Central memory CD8-positive, alpha-beta T cell (primary cell): Measurements from ENCODE around the gene RASSF4.

Source experiments
- ATAC-seq: fragments of 150-1000 bp; cut with Tn5 transposase; replicated peaks from 2 replicates; pipeline ENCODE4 v1.10.0; 2022; ENCODE audit warnings: mild to moderate bottlenecking, moderate FRiP score, moderate number of reproducible peaks; ENCODE audit not compliant: poor library complexity, severe bottlenecking; ENCODE audit errors: extremely low read depth
- DNase-seq, 2 donors: peaks; one replicate each; pipeline ENCODE4 v3.0.0; 2021; ENCODE audit warnings: low spot score in 2 of 2
- H3K27ac Mint-ChIP-seq: one replicate; pipeline ENCODE4 v1.8.0; 2022; ENCODE audit warnings: low read depth, mild to moderate bottlenecking, moderate library complexity, mixed read lengths
- H3K27me3 Mint-ChIP-seq: one replicate; pipeline ENCODE4 v1.8.0; 2022; ENCODE audit warnings: mixed read lengths
- H3K36me3 Mint-ChIP-seq: one replicate; pipeline ENCODE4 v1.8.0; 2022; ENCODE audit warnings: mild to moderate bottlenecking, moderate library complexity, mixed read lengths; ENCODE audit not compliant: insufficient read depth
- H3K4me1 Mint-ChIP-seq: one replicate; pipeline ENCODE4 v1.8.0; 2022; ENCODE audit warnings: mixed read lengths
- H3K4me3 Mint-ChIP-seq: one replicate; pipeline ENCODE4 v1.8.0; 2022; ENCODE audit warnings: mild to moderate bottlenecking, moderate library complexity, mixed read lengths
- H3K9me3 Mint-ChIP-seq: one replicate; pipeline ENCODE4 v1.8.0; 2022; ENCODE audit warnings: mixed read lengths

Gene RASSF4

GRCh38 chr10:44944354-44944753 lies 15.2 kb upstream of the RASSF4 start:
- H3K4me3 Mint-ChIP-seq, result no peak overlapping the region
- no peak overlapping the region for H3K27ac Mint-ChIP-seq
- no peaks in the 10 kb centered on the region for H3K36me3 Mint-ChIP-seq
- peaks cover 38% of the 10 kb centered on the region for H3K27me3 Mint-ChIP-seq
- H3K9me3 Mint-ChIP-seq, result peaks cover 16% of the 10 kb centered on the region
- H3K4me1 Mint-ChIP-seq, result peaks cover 5% of the 10 kb centered on the region
- ATAC-seq, result no peak
- no peak for DNase-seq

- Mint-ChIP-seq H3K27me3 (peaks cover 37% of the 10 kb centered on the region), H3K36me3 (no peaks in the 10 kb centered on the region), H3K9me3 (peaks cover 16% of the 10 kb centered on the region), H3K4me1 (peaks cover 5% of the 10 kb centered on the region), H3K4me3 (no peak overlapping the region), H3K27ac (no peak overlapping the region)
- DNase-seq, result no peak
- ATAC-seq, result no peak
Observed at GRCh38 chr10:44946205-44946604, 13.4 kb upstream of the RASSF4 start.

DNA sequence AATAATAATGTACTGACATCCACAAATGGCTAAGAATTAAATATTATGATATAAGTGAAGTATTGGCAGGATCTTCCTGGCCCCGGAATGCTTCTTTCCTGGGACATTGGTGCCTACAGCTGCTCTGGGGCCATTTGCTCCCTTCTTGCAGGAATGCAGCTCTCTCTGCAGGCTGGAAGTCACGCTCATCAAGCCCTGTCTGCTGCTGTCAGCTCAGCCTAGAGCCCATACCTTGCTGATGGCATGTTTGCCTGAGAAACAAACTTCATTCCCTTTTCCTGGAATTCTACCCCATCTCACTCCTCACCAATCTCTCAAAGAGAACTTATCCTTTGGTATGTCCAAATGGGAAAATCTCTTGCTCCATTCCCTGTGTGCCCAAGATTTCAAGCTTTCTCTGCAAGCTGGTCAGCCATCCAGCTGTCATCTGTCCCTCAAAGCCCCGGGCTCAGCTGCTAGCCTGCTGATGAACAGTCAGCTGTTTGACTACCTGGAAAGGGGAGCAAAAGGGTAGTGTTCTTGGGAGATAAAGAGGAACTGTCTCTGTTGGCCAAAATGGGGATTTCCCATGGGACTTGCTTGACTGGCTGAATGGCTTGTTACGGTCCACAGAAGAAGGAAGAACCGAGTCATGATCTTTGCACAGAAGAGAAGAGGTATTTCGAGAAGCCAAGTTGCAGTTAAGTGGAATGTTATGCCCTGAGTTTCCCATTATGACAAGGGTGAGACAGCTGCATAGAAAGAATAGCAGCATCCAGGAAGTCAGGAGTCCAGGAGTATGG lies 12.0 kb upstream of the RASSF4 start:
- peaks cover 5% of the 10 kb centered on the region for H3K4me1 Mint-ChIP-seq
- no peak overlapping the region for H3K4me3 Mint-ChIP-seq
- no peak for ATAC-seq
- H3K9me3 Mint-ChIP-seq, result peaks cover 16% of the 10 kb centered on the region
- peaks cover 23% of the 10 kb centered on the region for H3K27me3 Mint-ChIP-seq
- no peaks in the 10 kb centered on the region for H3K36me3 Mint-ChIP-seq
- no peak for DNase-seq
- no peak overlapping the region for H3K27ac Mint-ChIP-seq

DNA sequence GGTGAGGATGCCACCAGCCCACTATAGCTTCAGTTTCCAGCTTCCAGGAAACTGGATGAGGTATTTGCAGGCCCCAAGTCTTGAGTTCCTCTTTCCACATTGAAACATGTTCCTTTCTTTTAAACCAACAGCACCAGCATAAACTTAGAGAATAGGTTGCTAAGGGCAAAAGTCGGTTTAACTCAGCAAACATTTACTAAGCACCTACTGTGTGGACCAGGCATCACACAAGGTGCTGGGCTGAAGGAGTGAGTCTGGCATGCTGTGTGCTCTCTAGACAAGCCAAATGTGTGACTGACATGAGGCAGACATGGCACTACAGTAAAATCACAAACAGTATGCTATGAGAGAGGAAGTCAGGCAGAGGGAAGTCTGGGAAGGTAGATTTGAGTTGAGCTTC lies 11.0 kb upstream of the RASSF4 start:
- no peak overlapping the region for H3K27ac Mint-ChIP-seq
- H3K27me3 Mint-ChIP-seq, result peaks cover 16% of the 10 kb centered on the region
- peaks cover 5% of the 10 kb centered on the region for H3K4me1 Mint-ChIP-seq
- no peak overlapping the region for H3K4me3 Mint-ChIP-seq
- DNase-seq (no peak), ATAC-seq (no peak)
- no peaks in the 10 kb centered on the region for H3K36me3 Mint-ChIP-seq
- H3K9me3 Mint-ChIP-seq, result peaks cover 16% of the 10 kb centered on the region

DNA sequence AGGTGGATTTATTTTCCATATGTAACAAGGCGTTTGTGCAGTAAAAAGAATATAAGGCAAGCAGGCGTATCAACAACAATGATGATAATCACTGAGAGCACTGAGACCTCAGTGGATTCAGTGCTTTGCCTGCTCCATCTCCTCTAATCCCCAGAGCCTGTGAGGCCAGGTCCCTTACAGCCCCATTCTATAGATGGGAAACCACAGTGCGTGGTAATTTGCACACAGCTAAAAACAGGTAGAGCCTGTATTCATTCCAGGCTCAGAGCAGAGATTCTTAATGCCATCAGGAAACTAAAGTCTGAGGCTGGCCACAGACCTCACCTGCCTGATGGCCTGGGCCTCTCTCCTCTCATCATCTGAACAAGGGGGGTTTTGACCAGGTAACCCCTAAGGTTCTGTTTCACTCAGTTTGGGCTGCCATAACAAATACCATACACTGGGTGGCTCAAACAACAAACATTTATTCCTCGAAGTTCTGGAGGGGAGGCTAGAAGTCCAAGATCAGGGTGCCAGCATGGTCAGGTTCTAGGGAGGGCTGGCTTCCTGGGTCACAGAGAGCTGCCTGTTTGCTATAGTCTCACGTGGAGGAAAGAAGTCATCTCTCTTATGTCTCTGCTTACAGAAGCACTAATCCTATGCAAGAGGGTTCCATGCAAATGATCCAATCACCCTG lies 10.3 kb upstream of the RASSF4 start:
- Mint-ChIP-seq H3K27me3 (peaks cover 14% of the 10 kb centered on the region), H3K9me3 (peaks cover 12% of the 10 kb centered on the region), H3K27ac (no peak overlapping the region), H3K36me3 (no peaks in the 10 kb centered on the region), H3K4me3 (no peak overlapping the region), H3K4me1 (peaks cover 5% of the 10 kb centered on the region)
- no peak for ATAC-seq
- DNase-seq, result no peak

DNA sequence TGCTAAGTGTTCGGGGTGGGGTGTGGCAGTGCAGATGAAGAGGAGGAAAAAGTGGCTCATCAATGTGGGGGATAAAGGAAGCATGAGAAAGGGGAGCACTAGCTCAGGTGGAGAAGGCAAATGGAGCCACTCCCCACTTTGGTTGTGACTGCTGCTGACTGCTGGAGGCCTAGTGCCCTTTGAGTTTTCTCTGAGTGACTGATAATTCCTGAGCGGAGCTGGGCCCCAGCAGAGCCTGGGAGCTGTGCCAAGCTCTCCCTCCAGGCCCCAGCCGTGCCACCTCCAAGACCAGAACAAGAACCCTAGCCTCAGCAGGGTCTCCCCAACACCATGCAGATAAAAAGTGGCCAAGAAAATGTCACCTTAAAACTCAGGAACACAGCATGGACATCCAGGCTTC lies 9.7 kb upstream of the RASSF4 start:
- Mint-ChIP-seq H3K36me3 (no peaks in the 10 kb centered on the region), H3K27ac (no peak overlapping the region), H3K9me3 (peaks cover 5% of the 10 kb centered on the region), H3K4me3 (no peak overlapping the region), H3K4me1 (peaks cover 10% of the 10 kb centered on the region), H3K27me3 (peaks cover 7% of the 10 kb centered on the region)
- DNase-seq (no peak), ATAC-seq (no peak)

GRCh38 chr10:44950326-44951225 lies 9.0 kb upstream of the RASSF4 start:
- peaks cover 12% of the 10 kb centered on the region for H3K4me1 Mint-ChIP-seq
- no peaks in the 10 kb centered on the region for H3K9me3 Mint-ChIP-seq
- peaks cover under 1% of the 10 kb centered on the region for H3K27me3 Mint-ChIP-seq
- no peak overlapping the region for H3K4me3 Mint-ChIP-seq
- DNase-seq (no peak), ATAC-seq (no peak)
- no peak overlapping the region for H3K27ac Mint-ChIP-seq
- H3K36me3 Mint-ChIP-seq, result no peaks in the 10 kb centered on the region

DNA sequence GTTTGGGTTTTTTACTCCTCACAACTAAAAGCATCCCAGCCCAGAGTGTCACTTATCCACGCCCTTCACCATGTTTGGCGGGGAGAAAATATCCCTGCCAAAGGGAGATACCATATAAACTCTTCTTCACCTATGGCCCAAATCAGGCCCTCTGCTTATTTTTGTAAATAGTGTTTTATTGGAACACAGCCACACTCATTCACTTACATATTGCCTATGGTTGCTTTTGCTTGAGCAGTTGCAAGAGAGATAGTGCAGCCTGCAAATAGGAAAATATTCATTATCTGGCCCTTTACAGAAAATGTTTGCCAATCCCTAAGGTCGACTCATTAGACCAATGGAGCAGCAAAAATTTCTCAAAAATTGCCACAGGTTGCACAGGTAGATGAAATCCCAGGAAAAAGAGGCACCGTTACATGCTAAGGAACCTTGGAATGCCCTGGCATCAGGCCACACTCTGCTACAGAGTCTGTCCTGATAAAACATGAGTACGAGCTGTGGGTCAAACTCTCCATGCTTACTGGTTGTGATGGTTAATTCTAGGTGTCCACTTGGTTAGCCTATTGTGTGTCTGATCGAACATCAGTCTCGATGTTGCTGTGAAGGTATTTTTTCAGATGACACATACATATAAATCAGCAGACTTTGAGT lies 7.9 kb upstream of the RASSF4 start:
- Mint-ChIP-seq H3K27me3 (no peaks in the 10 kb centered on the region), H3K27ac (no peak overlapping the region), H3K36me3 (peaks cover 2% of the 10 kb centered on the region), H3K9me3 (no peaks in the 10 kb centered on the region), H3K4me1 (peaks cover 19% of the 10 kb centered on the region), H3K4me3 (no peak overlapping the region)
- ATAC-seq (no peak), DNase-seq (no peak)

- Mint-ChIP-seq H3K36me3 (peaks cover 2% of the 10 kb centered on the region), H3K27me3 (no peaks in the 10 kb centered on the region), H3K9me3 (no peaks in the 10 kb centered on the region), H3K4me1 (peaks cover 22% of the 10 kb centered on the region), H3K4me3 (no peak overlapping the region), H3K27ac (no peak overlapping the region)
- ATAC-seq (no peak), DNase-seq (no peak)
Observed at GRCh38 chr10:44952779-44953231, 6.8 kb upstream of the RASSF4 start.

- Mint-ChIP-seq H3K9me3 (no peaks in the 10 kb centered on the region), H3K27ac (peak overlapping the region; percentile 20), H3K36me3 (peaks cover 2% of the 10 kb centered on the region), H3K4me1 (peaks cover 29% of the 10 kb centered on the region), H3K4me3 (no peak overlapping the region), H3K27me3 (no peaks in the 10 kb centered on the region)
- DNase-seq, result no peak
- no peak for ATAC-seq
Observed at GRCh38 chr10:44954042-44954441, 5.6 kb upstream of the RASSF4 start.

DNA sequence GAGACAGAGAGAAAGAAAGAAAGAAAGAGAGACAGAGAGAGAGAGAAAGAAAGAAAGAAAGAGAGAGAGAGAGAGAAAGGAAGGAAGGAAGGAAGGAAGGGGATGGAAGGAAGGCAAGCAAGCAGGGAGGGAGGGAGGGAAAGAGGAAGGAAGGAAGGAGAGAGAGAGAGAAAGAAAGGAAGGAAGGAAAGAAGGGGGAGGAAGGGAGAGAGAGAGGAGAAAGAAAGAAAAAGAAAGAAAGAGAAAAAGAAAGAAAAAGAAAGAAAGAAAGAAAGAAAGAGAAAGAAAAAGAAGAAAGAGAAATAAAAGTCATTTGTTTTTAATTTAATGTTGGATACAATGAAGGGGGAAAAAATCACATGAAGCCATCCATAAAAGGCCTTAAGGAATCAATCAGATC lies 4.6 kb upstream of the RASSF4 start:
- no peak overlapping the region for H3K4me3 Mint-ChIP-seq
- H3K4me1 Mint-ChIP-seq, result peaks cover 31% of the 10 kb centered on the region
- DNase-seq, result no peak
- H3K27ac Mint-ChIP-seq, result peak overlapping the region; percentile 45
- no peaks in the 10 kb centered on the region for H3K9me3 Mint-ChIP-seq
- no peaks in the 10 kb centered on the region for H3K27me3 Mint-ChIP-seq
- ATAC-seq, result no peak
- H3K36me3 Mint-ChIP-seq, result peaks cover 2% of the 10 kb centered on the region

DNA sequence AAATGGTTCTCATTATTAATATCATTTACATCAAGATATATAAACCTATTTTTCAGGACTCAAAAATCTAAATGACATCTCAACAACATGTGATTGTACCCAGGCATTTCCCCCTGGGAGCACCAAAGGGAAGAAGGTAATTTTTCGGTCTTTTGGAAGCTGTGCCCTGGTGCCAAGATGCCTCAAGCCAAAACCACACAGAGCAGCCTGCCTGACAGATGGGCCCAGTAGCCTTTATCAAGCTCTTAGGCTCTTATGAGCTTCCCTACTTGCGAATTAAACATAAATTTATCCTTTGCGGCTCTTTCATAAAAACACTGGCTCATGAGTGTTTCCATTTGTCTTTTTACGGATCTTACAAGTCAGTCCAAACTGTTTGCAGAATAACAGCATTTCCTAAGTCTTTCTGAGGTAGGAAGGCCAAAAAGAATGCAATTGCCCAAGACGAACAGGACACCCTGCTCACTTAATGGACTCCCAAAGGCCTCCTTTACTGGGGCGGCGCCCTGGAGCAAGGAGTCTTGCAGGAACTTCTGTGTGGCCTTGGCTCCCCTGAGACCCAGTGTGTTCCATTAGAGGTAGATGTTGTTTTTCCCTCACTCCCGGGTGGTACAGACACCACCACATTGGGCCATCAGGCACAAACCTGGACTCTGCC lies 4.1 kb upstream of the RASSF4 start:
- Mint-ChIP-seq H3K27me3 (no peaks in the 10 kb centered on the region), H3K9me3 (no peaks in the 10 kb centered on the region), H3K4me3 (no peak overlapping the region), H3K4me1 (peaks cover 35% of the 10 kb centered on the region), H3K27ac (peak overlapping the region; percentile 45), H3K36me3 (peaks cover 2% of the 10 kb centered on the region)
- no peak for ATAC-seq
- no peak for DNase-seq
